ENCODE results near the gene LOXL4. TPM values are rescaled to one million over a fixed set of nuclear protein-coding genes. Genes with fewer than 3 reads are reported as not detected.

The LOXL4 gene
- total RNA-seq, 2 donors from 2014 or later, result 0.32 to 1.6 TPM

- H3K36me3 ChIP-seq, result no peaks in the 10 kb centered on the region
- DNase-seq, result no peak
- TF ChIP-seq CTCF (IDR thresholded peaks at IDR 0.05), result no peak
- H3K27me3 ChIP-seq, result no peaks in the 10 kb centered on the region
- no peak overlapping the region for H3K9ac ChIP-seq (ENCODE audit: low read depth in 2 of 2, low read length in 2 of 2)
- H3K27ac ChIP-seq, result no peak overlapping the region
- H3K9me3 ChIP-seq, result no peaks in the 10 kb centered on the region
- H3K4me1 ChIP-seq, result no peaks in the 10 kb centered on the region
- intact Hi-C loops (cut with DNase I), result no loop called here
- H3K4me3 ChIP-seq, result no peak overlapping the region
These were observed 59.1 kb downstream of the LOXL4 start for GRCh38 chr10:98208925-98209324.

- TF ChIP-seq CTCF (IDR thresholded peaks at IDR 0.05), result no peak
- intact Hi-C loops (cut with DNase I), result no loop called here
- H3K4me1 ChIP-seq, result no peaks in the 10 kb centered on the region
- no peaks in the 10 kb centered on the region for H3K27me3 ChIP-seq
- no peak for DNase-seq
- no peaks in the 10 kb centered on the region for H3K36me3 ChIP-seq
- H3K4me3 ChIP-seq, result no peak overlapping the region
- H3K9ac ChIP-seq (ENCODE audit: low read depth in 2 of 2, low read length in 2 of 2), result no peak overlapping the region
- no peak overlapping the region for H3K27ac ChIP-seq
- H3K9me3 ChIP-seq, result no peaks in the 10 kb centered on the region
These were observed 62.6 kb downstream of the LOXL4 start for GRCh38 chr10:98205351-98205750.

GRCh38 chr10:98202378-98202777, 65.6 kb downstream of the LOXL4 start:
- Histone ChIP-seq H3K36me3 (no peaks in the 10 kb centered on the region), H3K27me3 (no peaks in the 10 kb centered on the region), H3K9ac (ENCODE audit: low read depth in 2 of 2, low read length in 2 of 2) (no peak overlapping the region), H3K4me1 (no peaks in the 10 kb centered on the region), H3K27ac (no peak overlapping the region), H3K9me3 (no peaks in the 10 kb centered on the region), H3K4me3 (no peak overlapping the region)
- no peak for DNase-seq
- intact Hi-C loops (cut with DNase I), result no loop called here
- TF ChIP-seq CTCF (IDR thresholded peaks at IDR 0.05), result no peak

GRCh38 chr10:98201760-98202159, 66.2 kb downstream of the LOXL4 start:
- no peak overlapping the region for H3K9ac ChIP-seq (ENCODE audit: low read depth in 2 of 2, low read length in 2 of 2)
- no peaks in the 10 kb centered on the region for H3K27me3 ChIP-seq
- no peak overlapping the region for H3K27ac ChIP-seq
- H3K9me3 ChIP-seq, result no peaks in the 10 kb centered on the region
- no peak overlapping the region for H3K4me3 ChIP-seq
- TF ChIP-seq CTCF (IDR thresholded peaks at IDR 0.05), result no peak
- intact Hi-C loops (cut with DNase I), result no loop called here
- H3K4me1 ChIP-seq, result no peaks in the 10 kb centered on the region
- no peak for DNase-seq
- no peaks in the 10 kb centered on the region for H3K36me3 ChIP-seq

Other genes with a start within 250 kb of the LOXL4 start
- gene CRTAC1, start 237.6 kb downstream of the LOXL4 start, total RNA-seq, result 1 to 10 TPM in 1 of 2 donors, under 1 TPM in 1; 0.17 to 1.4 TPM
- gene R3HCC1L, start 133.5 kb downstream of the LOXL4 start, total RNA-seq, result 10 to 100 TPM; 16.7 to 16.8 TPM
- gene PYROXD2, start 147.0 kb upstream of the LOXL4 start, total RNA-seq, result 1 to 10 TPM; 5.9 to 9.4 TPM
- 10 to 100 TPM; 69.5 to 72.2 TPM for gene HPS1, start 178.7 kb upstream of the LOXL4 start, total RNA-seq

Data from colonic mucosa (tissue), 4 donors.